ENCODE measurements around the gene EPS8L2. TPM values are rescaled to one million over a fixed set of nuclear protein-coding genes. Genes with fewer than 3 reads are reported as not detected.

The EPS8L2 gene
- total RNA-seq, 1 experiment from 2014 or later = 92.8 TPM

GRCh38 chr11:687751-688150 lies 18.3 kb upstream of the EPS8L2 start:
- no peaks in the 10 kb centered on the region for H3K27me3 Mint-ChIP-seq (ENCODE audit: low read depth)
- Histone ChIP-seq H3K18ac (ENCODE audit: insufficient read length, low read depth, low read length) (no peak overlapping the region), H3K56ac (ENCODE audit: insufficient read length, low read depth, low read length) (no peak overlapping the region), H2AK5ac (ENCODE audit: insufficient read length, low read length) (no peak overlapping the region), H3K23ac (ENCODE audit: insufficient read length, low read depth, low read length) (no peak overlapping the region), H2BK12ac (ENCODE audit: insufficient read length, low read depth, low read length) (no peak overlapping the region), H3K14ac (ENCODE audit: insufficient read depth, low read length) (no peak overlapping the region), H2BK20ac (ENCODE audit: low read depth, low read length, poor library complexity, severe bottlenecking) (no peak overlapping the region), H3K4me1 (ENCODE audit: insufficient read depth, low read length) (0 out of 2 replicates have a peak, but pooled peaks cover 2% of the 10 kb centered on the region), H3K23me2 (ENCODE audit: insufficient read length, low read depth, low read length, poor library complexity, severe bottlenecking) (no peaks in the 10 kb centered on the region), H4K5ac (ENCODE audit: insufficient read length, low read depth, low read length) (no peak overlapping the region), H3K4ac (ENCODE audit: low read depth, low read length) (no peak overlapping the region), H3T11ph (ENCODE audit: low read length) (no peak overlapping the region), H3K9ac (ENCODE audit: extremely low read depth, insufficient read length, low read length) (no peak overlapping the region), H4K20me1 (ENCODE audit: control insufficient read depth, insufficient read depth, insufficient read length) (no peaks in the 10 kb centered on the region), H4K91ac (ENCODE audit: insufficient read length, low read depth, low read length) (no peak overlapping the region), H3K79me2 (ENCODE audit: insufficient read depth, low read length) (peaks cover 3% of the 10 kb centered on the region; the same call in 1 of the 2 replicates), H2AFZ (ENCODE audit: low read length) (no peak overlapping the region), H2BK5ac (ENCODE audit: insufficient read length, low read length) (no peak overlapping the region), H3K9me3 (ENCODE audit: control insufficient read depth, low read depth, low read length) (no peaks in the 10 kb centered on the region), H3K27me3 (ENCODE audit: insufficient read depth, low read length) (no peaks in the 10 kb centered on the region), H3K27ac (ENCODE audit: insufficient read length, low read depth, low read length) (no peak overlapping the region), H3K4me2 (ENCODE audit: insufficient read depth, insufficient read length, low read length) (no peak overlapping the region), H2BK120ac (ENCODE audit: low read depth, low read length, poor library complexity, severe bottlenecking) (no peak overlapping the region), H4K8ac (replicated peaks; ENCODE audit: insufficient read length, low read depth, low read length) (no peak overlapping the region), H2BK15ac (ENCODE audit: low read depth, low read length) (no peak overlapping the region), H3K79me1 (ENCODE audit: insufficient read depth, low read depth, low read length, poor library complexity, severe bottlenecking) (peaks cover 3% of the 10 kb centered on the region)
- H3K4me3 Mint-ChIP-seq = no peak overlapping the region
- TF ChIP-seq CTCF (conservative IDR thresholded peaks at IDR 0.05) = no peak
- DNase-seq = no peak
- peaks cover 27 to 34% of the 10 kb centered on the region in 2 experiments for H3K4me1 Mint-ChIP-seq
- H3K27ac Mint-ChIP-seq = no peak overlapping the region
- H3K9me3 Mint-ChIP-seq = no peaks in the 10 kb centered on the region
- H3K36me3 Mint-ChIP-seq (ENCODE audit: insufficient read depth in 1 of 3, low read depth in 3 of 3) = peaks cover 50 to 75% (median 66%) of the 10 kb centered on the region in 3 experiments
- no CpG with 5 or more reads among the region's 13 CpGs for WGBS (ENCODE audit: extremely low coverage, insufficient read length, low lambda C conversion rate)
